HCT116 (cell line): ENCODE measurements around the gene TMEM185B. TPM values are rescaled to one million over a fixed set of nuclear protein-coding genes. Genes with fewer than 3 reads are reported as not detected.

Experiments
- ATAC-seq: fragments of 200-7000 bp; cut with Tn5 transposase; 2 replicates; pipeline ENCODE4 v1.9.1; 2020; ENCODE audit warnings: mild to moderate bottlenecking, moderate library complexity
- BruUV-seq: library from RNA; stranded (reverse); fragments of 400-500 nt; replicated peaks from 2 replicates; lab custom pipeline; 2021; lab: Mats Ljungman, UMichigan
- CTCF ChIA-PET: fragments of 300-600 bp; sonication (Branson Sonifier 250); formaldehyde crosslinking; loops from one replicate; lab custom pipeline; 2021; ENCODE audit warnings: antibody characterized with exemption; lab: Charles Lee
- POLR2A ChIA-PET: fragments of 300-600, 350-600 bp; sonication (Branson Sonifier 250); formaldehyde crosslinking; loops from one replicate; lab custom pipeline; 2021; ENCODE audit warnings: antibody characterized with exemption; lab: Charles Lee
- RAD21 ChIA-PET, 2 experiments: fragments of 300-600 bp; sonication (Branson Sonifier 250); formaldehyde crosslinking; loops; one replicate each; lab custom pipeline; 2023; ENCODE audit warnings: low total read pairs in 2 of 2; ENCODE audit not compliant: uncharacterized antibody in 2 of 2, unreplicated experiment in 2 of 2, low non-redundant PET in 1 of 2; lab: Charles Lee
- DNase-seq: peaks from one replicate; pipeline ENCODE4 v3.0.0-alpha.2; 2010; ENCODE audit warnings: low read depth, low spot score
- H2AFZ ChIP-seq: fragments of 200-600 bp; shearing (Covaris generic), sonication (generic); 2 replicates; pipeline ENCODE4 v1.6.1; 2017; ENCODE audit warnings: low read depth, mixed run types, mixed read lengths, antibody characterized with exemption, low read length; ENCODE audit not compliant: poor library complexity, severe bottlenecking
- H3K27ac ChIP-seq: 2 replicates; pipeline ENCODE4 v1.5.1; 2012; ENCODE audit warnings: low read depth, low read length
- H3K27me3 ChIP-seq: fragments of 200-600 bp; sonication (generic); 2 replicates; pipeline ENCODE4 v1.6.1; 2016; ENCODE audit warnings: mixed run types, low read length, mixed read lengths; ENCODE audit not compliant: insufficient read depth
- H3K36me3 ChIP-seq, 2 experiments: fragments of 200-500 bp in 1 of 2; fragments of 200-600 bp in 1 of 2; sonication (Bioruptor generic) in 1 of 2; sonication (generic) in 1 of 2; 2 replicates each; pipeline versions ENCODE4 v1.5.1 to v1.6.1; 2014 to 2016; ENCODE audit warnings: low read length in 2 of 2, inconsistent platforms in 1 of 2, mixed read lengths in 1 of 2, mixed run types in 1 of 2; ENCODE audit not compliant: insufficient read depth in 2 of 2, control insufficient read depth in 1 of 2
- H3K4me1 ChIP-seq, 2 experiments: fragments of 200-600 bp in 1 of 2; sonication (generic) in 1 of 2; 2 replicates each; pipeline versions ENCODE4 v1.5.1 to v1.6.1; 2012 to 2017; ENCODE audit warnings: low read length in 2 of 2, inconsistent platforms in 1 of 2, mild to moderate bottlenecking in 1 of 2, mixed read lengths in 1 of 2, mixed run types in 1 of 2, moderate library complexity in 1 of 2; ENCODE audit not compliant: insufficient read depth in 2 of 2, control insufficient read depth in 1 of 2
- H3K4me2 ChIP-seq: fragments of 200-600 bp; sonication (generic); 2 replicates; pipeline ENCODE4 v1.6.1; 2017; ENCODE audit warnings: mixed run types, low read length, mixed read lengths
- H3K4me3 ChIP-seq, 2 experiments: fragments of 200-600 bp in 1 of 2; sonication (generic) in 1 of 2; replicated peaks in 1 of 2; 2 replicates each; pipeline ENCODE4 v1.5.1; 2011 to 2016; ENCODE audit warnings: low read length in 2 of 2, control low read depth in 1 of 2, low read depth in 1 of 2, mild to moderate bottlenecking in 1 of 2, mixed read lengths in 1 of 2, mixed run types in 1 of 2
- H3K79me2 ChIP-seq: fragments of 200-600 bp; sonication (generic); 2 replicates; pipeline ENCODE4 v1.6.1; 2017; ENCODE audit warnings: mild to moderate bottlenecking, mixed run types, low read length, moderate library complexity, mixed read lengths; ENCODE audit not compliant: insufficient read depth
- H3K9ac ChIP-seq: fragments of 200-600 bp; sonication (generic); 2 replicates; pipeline ENCODE4 v1.6.1; 2016; ENCODE audit warnings: low read length, mixed read lengths
- H3K9me2 ChIP-seq: fragments of 200-600 bp; sonication (generic), shearing (Covaris generic); 2 replicates; pipeline ENCODE4 v1.6.1; 2017; ENCODE audit warnings: mixed run types, mild to moderate bottlenecking, moderate library complexity; ENCODE audit not compliant: insufficient read depth
- H3K9me3 ChIP-seq, 2 experiments: fragments of 200-500 bp in 1 of 2; fragments of 200-600 bp in 1 of 2; sonication (Bioruptor generic) in 1 of 2; sonication (generic) in 1 of 2; 2 replicates each; pipeline ENCODE4 v1.6.1; 2014 to 2017; ENCODE audit warnings: low read length in 2 of 2, mixed read lengths in 2 of 2, inconsistent platforms in 1 of 2, low read depth in 1 of 2, mild to moderate bottlenecking in 1 of 2, mixed run types in 1 of 2, moderate library complexity in 1 of 2; ENCODE audit not compliant: control insufficient read depth in 1 of 2, insufficient read depth in 1 of 2
- H4K20me1 ChIP-seq: fragments of 200-600 bp; sonication (generic), shearing (Covaris generic); 2 replicates; pipeline ENCODE4 v1.6.1; 2017; ENCODE audit warnings: mixed run types, mild to moderate bottlenecking, moderate library complexity; ENCODE audit not compliant: insufficient read depth
- CBX3 ChIP-seq: IDR thresholded peaks from 2 replicates; pipeline ENCODE4 v1.6.1; 2012; ENCODE audit warnings: low read depth
- CEBPB ChIP-seq: IDR thresholded peaks from 2 replicates; pipeline ENCODE4 v1.6.1; 2012; ENCODE audit warnings: low read depth
- EGR1 ChIP-seq: IDR thresholded peaks from 2 replicates; pipeline ENCODE4 v1.6.1; 2012; ENCODE audit warnings: low read depth
- ELF1 ChIP-seq: IDR thresholded peaks from 2 replicates; pipeline ENCODE4 v1.6.1; 2012; ENCODE audit warnings: low read depth, borderline replicate concordance
- EZH2phosphoT487 ChIP-seq: fragments of 200-600 bp; IDR thresholded peaks from 2 replicates; pipeline ENCODE4 v1.6.1; 2018; ENCODE audit warnings: antibody characterized with exemption, borderline replicate concordance
- FOSL1 ChIP-seq: IDR thresholded peaks from 2 replicates; pipeline ENCODE4 v1.6.1; 2012; ENCODE audit warnings: low read depth
- JUND ChIP-seq: IDR thresholded peaks from 2 replicates; pipeline ENCODE4 v1.6.1; 2012
- POLR2A ChIP-seq: IDR thresholded peaks from 2 replicates; pipeline ENCODE4 v1.7.0; 2011; ENCODE audit warnings: borderline replicate concordance; ENCODE audit not compliant: insufficient read depth, insufficient read length; ENCODE audit errors: extremely low read depth
- POLR2AphosphoS5 ChIP-seq: IDR thresholded peaks from 2 replicates; pipeline ENCODE4 v1.6.1; 2011; ENCODE audit warnings: mild to moderate bottlenecking, low read depth, low read length, moderate library complexity
- RAD21 ChIP-seq: IDR thresholded peaks from 2 replicates; pipeline ENCODE4 v1.6.1; 2012; ENCODE audit warnings: low read depth, mild to moderate bottlenecking
- REST ChIP-seq: IDR thresholded peaks from 2 replicates; pipeline ENCODE4 v1.6.1; 2012; ENCODE audit warnings: low read depth
- SIN3A ChIP-seq: IDR thresholded peaks from 2 replicates; pipeline ENCODE4 v1.6.1; 2012; ENCODE audit warnings: low read depth
- SP1 ChIP-seq: IDR thresholded peaks from 2 replicates; pipeline ENCODE4 v1.6.1; 2012; ENCODE audit warnings: low read depth
- SRF ChIP-seq: IDR thresholded peaks from 2 replicates; pipeline ENCODE4 v1.6.1; 2012; ENCODE audit warnings: low read depth
- TCF7L2 ChIP-seq: IDR thresholded peaks from 2 replicates; pipeline ENCODE4 v1.7.0; 2011; ENCODE audit warnings: borderline replicate concordance, inconsistent platforms; ENCODE audit not compliant: insufficient read depth, insufficient read length; ENCODE audit errors: extremely low read depth
- ZBTB33 ChIP-seq: IDR thresholded peaks from 2 replicates; pipeline ENCODE4 v1.6.1; 2011; ENCODE audit warnings: mild to moderate bottlenecking, low read length, moderate library complexity; ENCODE audit not compliant: insufficient replicate concordance; ENCODE audit errors: extremely low read depth
- ZFX ChIP-seq: fragments of 450-650 bp; IDR thresholded peaks from 2 replicates; pipeline ENCODE4 v1.6.1; 2017
- ZNF274 ChIP-seq: fragments of 200-500 bp; sonication (Bioruptor generic); IDR thresholded peaks from 2 replicates; pipeline ENCODE4 v1.6.1; 2014; ENCODE audit warnings: mild to moderate bottlenecking, low read depth, low read length, inconsistent platforms
- intact Hi-C: fragments of 100-400 bp; cut with micrococcal nuclease; formaldehyde crosslinking; loops from 2 replicates; pipeline ENCODE4 v1.10.0; 2022
- total RNA-seq: library from RNA; stranded (reverse); gene quantifications from one replicate; pipeline ENCODE4 v1.2.1, GENCODE V29; 2021; ENCODE audit not compliant: unreplicated experiment
- TF ChIP-seq, protein P1 (sequence below): IDR thresholded peaks from 2 replicates; pipeline ENCODE4 v1.6.1; 2012

TMEM185B gene
- total RNA-seq, 1 experiment from 2014 or later, result 27.1 TPM

GRCh38 chr2:120223034-120223912 is at the start of gene TMEM185B (continued):
- no peak for TF ChIP-seq FOSL1
- no peak for TF ChIP-seq JUND
- TF ChIP-seq SP1, result no peak; the same call in 1 of the 2 replicates
- TF ChIP-seq ZBTB33, result no peak

DNA sequence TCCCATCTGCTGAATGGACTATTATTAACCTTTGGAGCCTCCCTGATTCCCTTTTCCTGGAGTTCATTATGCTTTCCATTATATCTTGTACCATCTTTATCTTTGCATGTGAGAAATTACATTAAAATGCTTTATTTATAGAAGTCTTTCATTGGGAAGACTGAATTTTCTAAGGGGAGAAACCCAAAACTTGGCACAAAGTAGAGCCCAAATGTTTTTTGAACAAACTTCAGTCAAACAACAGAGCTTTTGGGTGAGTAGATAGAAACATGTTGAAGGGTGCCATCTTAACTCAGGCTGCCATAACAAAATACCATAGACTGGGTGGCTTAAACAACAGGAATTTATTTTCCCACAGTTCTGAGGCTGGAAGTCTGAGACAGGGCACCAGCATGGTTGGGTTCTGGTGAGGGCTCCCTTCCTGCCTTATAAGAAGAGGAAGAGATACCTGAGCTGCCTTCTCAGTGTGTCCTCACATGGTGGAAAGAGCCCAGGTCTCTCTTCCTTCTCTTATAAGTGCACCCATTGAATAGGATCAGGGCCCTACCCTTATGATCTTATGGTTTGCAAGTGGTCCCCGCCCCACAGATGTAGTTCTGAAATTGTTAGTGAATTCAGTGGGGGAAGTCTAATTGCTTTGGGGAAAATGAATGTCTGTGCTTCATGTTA is 48.6 kb upstream of the TMEM185B start:
- CTCF ChIA-PET, result no interaction called here
- RAD21 ChIA-PET, result no interaction called here
- peaks cover 60% of the 10 kb centered on the region for H3K79me2 ChIP-seq

More for the DNA sequence above, 48.6 kb upstream of the TMEM185B start:
- Histone ChIP-seq H3K27me3 (no peaks in the 10 kb centered on the region), H3K9me3 (no peaks in the 10 kb centered on the region), H3K9ac (no peak overlapping the region), H3K36me3 (no peaks in the 10 kb centered on the region), H3K27ac (no peak overlapping the region), H2AFZ (no peak overlapping the region)
- BruUV-seq, result no TSS peak
- ATAC-seq, result no peak
- TF ChIP-seq ZFX (no peak), EZH2phosphoT487 (no peak), SRF (no peak), ZNF274 (no peak), EGR1 (no peak), RAD21 (no peak), POLR2AphosphoS5 (no peak), REST (no peak), JUND (no peak), SIN3A (no peak), CBX3 (no peak), FOSL1 (no peak), CEBPB (no peak), POLR2A (no peak), TCF7L2 (no peak), ELF1 (no peak), SP1 (no peak)
- TF ChIP-seq, protein P1, sequence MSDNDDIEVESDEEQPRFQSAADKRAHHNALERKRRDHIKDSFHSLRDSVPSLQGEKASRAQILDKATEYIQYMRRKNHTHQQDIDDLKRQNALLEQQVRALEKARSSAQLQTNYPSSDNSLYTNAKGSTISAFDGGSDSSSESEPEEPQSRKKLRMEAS, result no peak
- TF ChIP-seq, all 23 proteins: peak for 0
- H4K20me1 ChIP-seq, result no peaks in the 10 kb centered on the region
- POLR2A ChIA-PET, result no interaction called here
- no peaks in the 10 kb centered on the region for H3K9me2 ChIP-seq
- H3K4me3 ChIP-seq, result no peak overlapping the region
- no peak for DNase-seq
- peaks cover 9 to 22% of the 10 kb centered on the region in 2 experiments; a peak in 3 of 4 replicates for H3K4me1 ChIP-seq
- intact Hi-C loops, result no loop called here
- no peak overlapping the region for H3K4me2 ChIP-seq
